Ascending aorta (tissue), 2 donors: ENCODE measurements around the gene WDR18. TPM values are rescaled to one million over a fixed set of nuclear protein-coding genes. Genes with fewer than 3 reads are reported as not detected.

ENCODE experiments used
- DNase-seq, 2 donors: peaks; one replicate each; pipeline ENCODE4 v3.0.0-alpha.2; 2019; ENCODE audit warnings: low spot score in 2 of 2
- H3K27ac ChIP-seq, 2 donors: fragments of 200-600 bp; sonication (generic); one replicate each; pipeline ENCODE4 v1.5.1; 2016 to 2017; ENCODE audit warnings: mild to moderate bottlenecking in 1 of 2
- H3K27me3 ChIP-seq: fragments of 200-600 bp; sonication (generic); one replicate; pipeline ENCODE4 v1.5.1; 2017
- H3K36me3 ChIP-seq, 2 donors: fragments of 200-600 bp; sonication (generic); one replicate each; pipeline ENCODE4 v1.5.1; 2016
- H3K4me1 ChIP-seq, 2 donors: fragments of 200-600 bp; sonication (generic); one replicate each; pipeline ENCODE4 v1.5.1; 2016 to 2017; ENCODE audit warnings: mild to moderate bottlenecking in 1 of 2
- H3K4me3 ChIP-seq, 2 donors: fragments of 200-600 bp; sonication (generic); one replicate each; pipeline ENCODE4 v1.5.1; 2016 to 2017; ENCODE audit warnings: mild to moderate bottlenecking in 1 of 2
- H3K9me3 ChIP-seq, 2 donors: fragments of 200-600 bp; sonication (generic); one replicate each; pipeline ENCODE4 v1.5.1; 2016
- intact Hi-C: fragments of 100-400 bp; cut with DNase I; formaldehyde crosslinking; loops from one replicate; pipeline ENCODE4 v1.15.1; 2023
- total RNA-seq: library from RNA; depleted of rRNA; stranded (reverse); fragments of >200 nt; gene quantifications from one replicate; pipeline ENCODE4 v1.1.0, GENCODE V29; 2016
- TF ChIP-seq, protein P1 (sequence below), 3 experiments: fragments of 200-600 bp in 2 of 3; fragments of 450-650 bp in 1 of 3; sonication (generic) in 2 of 3; IDR thresholded peaks; one replicate each; pipeline ENCODE4 v1.5.1; 2016 to 2019; ENCODE audit warnings: antibody characterized with exemption in 3 of 3, mild to moderate bottlenecking in 1 of 3, moderate library complexity in 1 of 3

WDR18 gene
- total RNA-seq, 1 donor from 2014 or later: 65.7 TPM

DNA sequence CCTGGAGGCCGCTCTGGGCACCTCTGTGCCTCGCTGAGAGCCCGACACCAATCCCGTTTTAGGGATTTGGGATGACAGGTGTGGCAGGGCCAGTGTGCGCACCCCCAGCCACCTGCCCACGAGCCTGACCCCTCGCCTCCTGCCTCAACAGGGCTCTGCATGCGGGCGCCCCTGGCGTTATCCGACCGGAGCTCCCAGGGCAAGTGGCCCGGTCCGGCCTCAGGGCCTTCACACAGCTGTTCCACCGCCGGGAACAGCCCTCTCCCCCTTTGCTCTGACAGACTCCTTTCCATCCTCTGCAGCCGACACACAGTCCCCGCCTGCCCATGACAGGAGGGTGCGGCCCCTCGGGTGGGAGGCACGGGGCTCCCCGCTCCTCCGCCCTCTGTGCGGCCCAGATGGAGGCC, 7.1 kb upstream of the WDR18 start:
- intact Hi-C loops: no loop called here
- TF ChIP-seq, protein P1, sequence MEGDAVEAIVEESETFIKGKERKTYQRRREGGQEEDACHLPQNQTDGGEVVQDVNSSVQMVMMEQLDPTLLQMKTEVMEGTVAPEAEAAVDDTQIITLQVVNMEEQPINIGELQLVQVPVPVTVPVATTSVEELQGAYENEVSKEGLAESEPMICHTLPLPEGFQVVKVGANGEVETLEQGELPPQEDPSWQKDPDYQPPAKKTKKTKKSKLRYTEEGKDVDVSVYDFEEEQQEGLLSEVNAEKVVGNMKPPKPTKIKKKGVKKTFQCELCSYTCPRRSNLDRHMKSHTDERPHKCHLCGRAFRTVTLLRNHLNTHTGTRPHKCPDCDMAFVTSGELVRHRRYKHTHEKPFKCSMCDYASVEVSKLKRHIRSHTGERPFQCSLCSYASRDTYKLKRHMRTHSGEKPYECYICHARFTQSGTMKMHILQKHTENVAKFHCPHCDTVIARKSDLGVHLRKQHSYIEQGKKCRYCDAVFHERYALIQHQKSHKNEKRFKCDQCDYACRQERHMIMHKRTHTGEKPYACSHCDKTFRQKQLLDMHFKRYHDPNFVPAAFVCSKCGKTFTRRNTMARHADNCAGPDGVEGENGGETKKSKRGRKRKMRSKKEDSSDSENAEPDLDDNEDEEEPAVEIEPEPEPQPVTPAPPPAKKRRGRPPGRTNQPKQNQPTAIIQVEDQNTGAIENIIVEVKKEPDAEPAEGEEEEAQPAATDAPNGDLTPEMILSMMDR (IDR thresholded peaks at IDR 0.05): no peak
- H3K4me3 ChIP-seq: no peak overlapping the region
- no peaks in the 10 kb centered on the region for H3K9me3 ChIP-seq
- no peaks in the 10 kb centered on the region for H3K4me1 ChIP-seq
- no peaks in the 10 kb centered on the region for H3K27me3 ChIP-seq
- DNase-seq: no peak
- no peak overlapping the region for H3K27ac ChIP-seq
- H3K36me3 ChIP-seq: peaks cover 0 to 3% of the 10 kb centered on the region in 2 donors

DNA sequence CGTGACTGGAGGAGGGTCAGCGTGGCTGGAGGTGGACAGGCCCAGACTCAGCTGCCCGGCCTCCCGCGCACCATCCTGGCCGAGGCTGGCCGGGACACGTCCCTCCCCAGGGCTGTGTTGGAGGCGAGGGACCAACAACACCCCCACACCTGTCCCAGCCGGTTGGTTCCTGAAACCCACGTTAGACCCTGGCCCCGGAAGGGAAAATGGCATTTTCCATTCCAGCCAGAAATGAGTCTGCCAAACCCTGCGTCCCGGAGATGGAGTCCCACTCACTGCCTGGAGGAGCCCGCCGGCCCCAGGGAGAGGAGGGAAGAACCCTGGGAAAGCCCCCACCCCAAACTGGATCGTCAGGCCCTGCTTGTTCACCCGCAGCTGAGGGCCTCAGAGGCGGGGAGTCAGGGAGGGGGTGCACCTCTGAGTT, 4.8 kb upstream of the WDR18 start:
- H3K9me3 ChIP-seq: no peaks in the 10 kb centered on the region
- intact Hi-C loops: no loop called here
- DNase-seq: no peak
- TF ChIP-seq, protein P1 (IDR thresholded peaks at IDR 0.05): no peak
- no peaks in the 10 kb centered on the region for H3K36me3 ChIP-seq
- no peak overlapping the region for H3K4me3 ChIP-seq
- no peak overlapping the region for H3K27ac ChIP-seq
- peaks cover 9 to 12% of the 10 kb centered on the region in 2 donors for H3K4me1 ChIP-seq
- no peaks in the 10 kb centered on the region for H3K27me3 ChIP-seq

DNA sequence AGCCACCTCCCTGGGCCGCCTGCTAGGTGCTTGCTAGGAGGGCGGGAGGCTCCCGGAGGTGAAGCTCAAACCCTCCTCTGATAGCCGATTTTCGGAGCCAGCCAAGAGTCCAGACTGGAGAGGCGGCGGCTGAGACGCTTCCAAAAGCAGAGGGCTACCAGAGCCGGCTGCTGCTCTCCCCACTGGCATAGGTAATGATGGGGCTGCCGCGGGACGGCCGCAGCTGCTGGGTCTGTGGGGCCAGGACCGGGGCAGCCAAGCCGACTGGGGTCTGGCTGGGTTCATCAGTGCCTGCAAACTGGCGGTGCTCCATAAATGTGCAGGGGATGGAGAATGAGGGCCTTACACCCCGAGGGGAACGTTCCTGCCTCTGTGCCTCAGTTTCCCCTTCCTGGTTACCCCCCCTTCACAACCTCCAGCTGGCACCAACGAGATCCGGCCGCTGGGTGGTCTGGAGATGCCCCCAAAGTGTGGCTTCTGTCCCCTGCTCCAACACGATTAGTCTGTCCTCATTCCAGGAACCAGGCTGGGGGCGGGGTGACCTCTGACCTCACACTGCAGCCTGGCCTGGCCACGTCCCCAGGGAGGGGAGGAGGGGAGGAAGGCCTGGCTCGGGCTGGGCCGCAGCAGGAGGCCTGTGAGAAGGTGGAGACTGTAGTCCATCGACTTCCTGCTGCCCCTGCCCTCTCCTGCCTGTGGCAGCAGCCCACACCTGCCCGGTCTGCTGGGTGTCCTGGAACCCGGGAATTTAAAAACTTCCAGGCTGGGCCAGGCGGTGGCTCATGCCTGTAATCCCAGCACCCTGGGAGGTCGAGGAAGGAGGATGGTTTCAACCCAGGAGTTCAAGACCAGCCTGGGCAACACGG, 3.8 kb upstream of the WDR18 start:
- peaks cover 12 to 18% of the 10 kb centered on the region in 2 donors for H3K4me1 ChIP-seq
- TF ChIP-seq, protein P1 (IDR thresholded peaks at IDR 0.05): no peak
- intact Hi-C loops: loop anchor here (5.0 to 10.0 kb wide), 3 partner anchors 38 to 306 kb away; partner anchors contain the start of gene FSTL3
- no peak overlapping the region for H3K27ac ChIP-seq
- DNase-seq: no peak
- H3K9me3 ChIP-seq: no peaks in the 10 kb centered on the region
- H3K36me3 ChIP-seq: no peaks in the 10 kb centered on the region
- H3K4me3 ChIP-seq: no peak overlapping the region
- no peaks in the 10 kb centered on the region for H3K27me3 ChIP-seq

DNA sequence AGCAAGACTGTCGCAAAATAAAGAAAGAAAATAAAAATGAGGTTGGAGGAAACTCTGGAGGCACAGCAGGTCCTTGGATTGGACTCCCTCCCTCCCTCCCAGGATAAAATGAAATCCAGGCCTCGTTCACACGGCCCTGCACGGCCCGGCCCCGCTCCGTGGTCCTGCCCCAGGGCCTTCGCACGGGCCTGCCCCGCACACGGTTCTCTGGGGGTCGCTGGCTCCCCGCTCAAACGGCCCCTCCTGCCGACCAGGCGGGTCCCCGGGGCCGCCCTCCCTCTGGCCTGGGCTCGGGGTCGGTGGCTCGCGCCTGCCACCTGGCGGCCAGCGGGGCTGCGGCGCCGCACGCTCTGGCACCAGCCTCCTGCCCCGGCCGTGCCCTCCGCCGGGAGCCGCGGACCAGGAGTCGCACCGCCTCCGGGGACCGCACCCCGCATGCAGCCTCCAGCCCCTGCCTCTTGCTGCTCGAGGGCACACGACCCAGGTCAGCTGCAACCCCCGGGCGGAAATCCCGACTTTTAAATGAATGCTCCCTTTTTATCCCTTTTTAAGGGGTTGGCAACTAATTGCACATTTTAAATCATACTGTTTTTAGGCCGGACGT, 1.5 kb upstream of the WDR18 start:
- H3K27me3 ChIP-seq: no peaks in the 10 kb centered on the region
- peak overlapping the region; percentile 31 to 53 for H3K4me3 ChIP-seq
- DNase-seq: peak in 1 of 2 donors; percentile 81

DNA sequence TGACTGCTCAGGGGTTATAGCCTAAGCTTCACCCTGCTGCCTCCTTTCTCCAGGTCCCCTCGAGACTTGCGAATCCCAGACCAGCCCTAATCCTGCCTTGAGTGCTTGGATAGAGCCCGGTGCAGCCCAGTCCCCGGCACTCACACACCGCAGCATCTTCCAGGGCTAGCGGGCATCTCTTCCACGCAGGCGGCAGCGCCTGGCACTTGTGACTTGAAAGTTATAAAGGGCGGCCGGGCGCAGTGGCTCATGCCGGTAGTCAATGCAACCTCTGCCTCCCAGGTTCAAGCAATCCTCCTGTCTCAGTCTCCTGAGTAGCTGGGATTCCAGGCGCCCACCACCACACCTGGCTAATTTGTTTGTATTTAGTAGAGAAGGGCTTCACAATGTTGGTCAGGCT, 1.9 kb downstream of the WDR18 start:
- intact Hi-C loops: loop anchor here (10.0 kb wide), 1 partner anchor 311 kb away; the partner anchor contains the start of gene FSTL3
- H3K36me3 ChIP-seq: peaks cover 21 to 43% of the 10 kb centered on the region in 2 donors
- H3K4me3 ChIP-seq: no peak overlapping the region
- TF ChIP-seq, protein P1 (IDR thresholded peaks at IDR 0.05): no peak
- H3K4me1 ChIP-seq: peaks cover 12 to 18% of the 10 kb centered on the region in 2 donors
- no peaks in the 10 kb centered on the region for H3K27me3 ChIP-seq
- H3K27ac ChIP-seq: no peak overlapping the region
- no peak for DNase-seq
- H3K9me3 ChIP-seq: no peaks in the 10 kb centered on the region

More for the DNA sequence above, 1.5 kb upstream of the WDR18 start:
- intact Hi-C loops: loop anchor here (1.0 to 10.0 kb wide), 4 partner anchors 40 to 308 kb away; partner anchors contain the start of gene FSTL3
- no peaks in the 10 kb centered on the region for H3K9me3 ChIP-seq
- H3K36me3 ChIP-seq: peaks cover 7 to 16% of the 10 kb centered on the region in 2 donors
- TF ChIP-seq, protein P1 (IDR thresholded peaks at IDR 0.05): peak; percentile 44 to 99 (median 74)
- peak overlapping the region; percentile 26 to 84 for H3K27ac ChIP-seq
- H3K4me1 ChIP-seq: peaks cover 12 to 18% of the 10 kb centered on the region in 2 donors
